Brain microvascular endothelial cell (primary cell): ENCODE results near the gene P2RY12.

Source experiments
- DNase-seq: peaks from one replicate; pipeline ENCODE4 v3.0.0-alpha.2; 2020
- H3K27ac ChIP-seq: fragments of 250-450 bp; sonication (Bioruptor Pico); 2 replicates; pipeline ENCODE4 v1.5.1; 2020; ENCODE audit warnings: mild to moderate bottlenecking, moderate library complexity
- H3K27me3 ChIP-seq: fragments of 250-450 bp; sonication (Bioruptor Pico); replicated peaks from 2 replicates; pipeline ENCODE4 v1.5.1; 2020; ENCODE audit warnings: mild to moderate bottlenecking
- H3K36me3 ChIP-seq: fragments of 250-450 bp; sonication (Bioruptor Pico); replicated peaks from 2 replicates; pipeline ENCODE4 v1.5.1; 2020; ENCODE audit warnings: mild to moderate bottlenecking
- H3K4me3 ChIP-seq: 2 replicates; pipeline ENCODE4 v1.5.1; 2011; ENCODE audit warnings: low read depth, mild to moderate bottlenecking, control low read depth, low read length, moderate library complexity
- CTCF ChIP-seq: IDR thresholded peaks from 2 replicates; pipeline ENCODE4 v1.5.1; 2011; ENCODE audit warnings: low read depth, mild to moderate bottlenecking, moderate library complexity, low read length, control low read depth, inconsistent platforms; ENCODE audit errors: missing control alignments
- in situ Hi-C: cut with HindIII; loops from 2 replicates; pipeline ENCODE4 v1.10.0; 2017; ENCODE audit warnings: low sequenced_read_pairs, low pct_ligation_motif_present

Gene P2RY12

DNA sequence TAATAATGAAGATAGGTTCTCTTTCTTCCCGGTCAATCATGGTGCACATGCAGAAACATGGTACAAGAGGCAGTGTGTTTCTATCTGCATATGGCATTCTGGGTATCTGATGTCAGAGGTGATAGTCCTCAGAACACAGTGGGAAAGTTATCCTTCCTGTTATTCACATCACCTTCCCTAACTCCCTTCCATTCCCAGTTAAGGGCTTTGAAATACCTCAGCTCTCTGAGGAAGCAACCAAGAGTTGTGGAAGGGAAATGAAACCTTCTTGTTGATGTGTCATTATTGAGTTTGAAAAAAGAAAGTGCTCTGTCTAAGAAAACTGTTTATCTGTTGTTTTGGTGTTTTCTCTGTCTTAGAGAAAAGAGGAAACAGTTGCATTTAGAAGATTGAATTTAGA, 33.3 kb downstream of the P2RY12 start:
- Histone ChIP-seq H3K36me3 (no peaks in the 10 kb centered on the region), H3K27me3 (no peaks in the 10 kb centered on the region), H3K4me3 (no peak overlapping the region), H3K27ac (no peak overlapping the region)
- TF ChIP-seq CTCF: no peak
- DNase-seq: no peak
- in situ Hi-C loops: no loop called here

GRCh38 chr3:151350656-151351055, 33.9 kb downstream of the P2RY12 start:
- Histone ChIP-seq H3K27me3 (no peaks in the 10 kb centered on the region), H3K36me3 (no peaks in the 10 kb centered on the region), H3K4me3 (no peak overlapping the region), H3K27ac (no peak overlapping the region)
- no peak for DNase-seq
- in situ Hi-C loops: no loop called here
- no peak for TF ChIP-seq CTCF

DNA sequence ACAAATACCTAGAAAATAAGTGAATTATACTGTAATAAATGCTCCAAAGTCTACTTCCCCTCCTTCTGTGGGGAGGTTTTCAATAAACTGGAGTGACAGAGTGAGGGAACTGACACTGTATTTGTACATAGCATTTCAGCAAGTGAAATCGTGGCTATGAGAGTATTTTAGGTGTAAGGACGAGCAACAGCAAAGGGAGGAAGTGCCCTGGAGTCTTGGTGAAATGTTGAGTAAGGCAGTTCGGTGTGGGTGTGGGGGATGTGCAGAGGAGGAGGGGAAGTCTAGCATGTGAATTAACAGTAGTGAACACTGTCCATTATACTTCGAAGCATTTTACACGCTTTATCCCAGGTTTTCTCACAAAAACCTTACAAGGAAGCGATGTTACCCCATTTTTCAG, 37.1 kb downstream of the P2RY12 start:
- no peaks in the 10 kb centered on the region for H3K36me3 ChIP-seq
- no peaks in the 10 kb centered on the region for H3K27me3 ChIP-seq
- no peak for TF ChIP-seq CTCF
- in situ Hi-C loops: no loop called here
- no peak overlapping the region for H3K4me3 ChIP-seq
- no peak overlapping the region for H3K27ac ChIP-seq
- no peak for DNase-seq

- no peak for TF ChIP-seq CTCF
- DNase-seq: no peak
- Histone ChIP-seq H3K27me3 (no peaks in the 10 kb centered on the region), H3K36me3 (no peaks in the 10 kb centered on the region), H3K27ac (no peak overlapping the region), H3K4me3 (no peak overlapping the region)
- in situ Hi-C loops: no loop called here
Observed at GRCh38 chr3:151346292-151346691, 38.3 kb downstream of the P2RY12 start.

GRCh38 chr3:151345859-151346258, 38.7 kb downstream of the P2RY12 start:
- H3K27ac ChIP-seq: no peak overlapping the region
- in situ Hi-C loops: no loop called here
- H3K36me3 ChIP-seq: no peaks in the 10 kb centered on the region
- no peak overlapping the region for H3K4me3 ChIP-seq
- no peak for TF ChIP-seq CTCF
- DNase-seq: peak; percentile 45
- H3K27me3 ChIP-seq: no peaks in the 10 kb centered on the region

GRCh38 chr3:151331696-151332095, 52.9 kb downstream of the P2RY12 start:
- in situ Hi-C loops: no loop called here
- Histone ChIP-seq H3K4me3 (no peak overlapping the region), H3K27ac (no peak overlapping the region), H3K27me3 (no peaks in the 10 kb centered on the region), H3K36me3 (no peaks in the 10 kb centered on the region)
- DNase-seq: no peak
- TF ChIP-seq CTCF: no peak
